AG09309 (cell line): ENCODE data around the gene TXNRD1.

ENCODE experiments used
- DNase-seq: peaks from one replicate; pipeline ENCODE4 v3.0.0-alpha.2; 2010; ENCODE audit warnings: low read depth
- H3K4me3 ChIP-seq: 2 replicates; pipeline ENCODE4 v1.5.1; 2011; ENCODE audit warnings: mild to moderate bottlenecking, low read depth, low read length, moderate library complexity; ENCODE audit not compliant: control insufficient read depth
- CTCF ChIP-seq: IDR thresholded peaks from 2 replicates; pipeline ENCODE4 v1.5.1; 2011; ENCODE audit warnings: mild to moderate bottlenecking, low read depth, low read length, inconsistent platforms; ENCODE audit not compliant: insufficient read depth, control insufficient read depth; ENCODE audit errors: missing control alignments

The TXNRD1 gene

GRCh38 chr12:104333692-104334255 lies 118.2 kb downstream of the TXNRD1 start:
- no peak for TF ChIP-seq CTCF
- H3K4me3 ChIP-seq, result no peak overlapping the region
- DNase-seq, result no peak

GRCh38 chr12:104334581-104334980 lies 119.0 kb downstream of the TXNRD1 start:
- no peak overlapping the region for H3K4me3 ChIP-seq
- no peak for TF ChIP-seq CTCF
- no peak for DNase-seq

DNA sequence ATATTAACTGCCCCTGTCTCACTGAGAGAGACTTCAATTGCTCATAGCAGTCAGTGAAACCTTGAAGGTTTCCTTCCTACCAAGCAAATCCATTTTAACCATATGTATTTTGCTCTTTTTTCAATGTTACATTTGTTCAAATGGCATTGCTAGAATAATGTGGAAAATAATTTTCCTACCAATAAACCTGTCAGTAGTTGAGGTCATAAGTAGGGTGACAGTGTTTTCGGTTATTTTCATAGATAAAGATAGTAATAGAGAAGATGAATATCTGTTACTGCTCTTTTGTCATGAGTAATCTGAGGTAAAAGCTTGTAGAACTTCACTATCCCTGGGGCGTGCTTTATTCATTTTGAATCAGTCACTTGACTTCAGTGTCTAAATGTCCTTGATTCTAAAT lies 120.5 kb downstream of the TXNRD1 start:
- no peak overlapping the region for H3K4me3 ChIP-seq
- no peak for DNase-seq
- no peak for TF ChIP-seq CTCF

- no peak for DNase-seq
- TF ChIP-seq CTCF, result no peak
- H3K4me3 ChIP-seq, result no peak overlapping the region
Measured at GRCh38 chr12:104337030-104337558, 121.5 kb downstream of the TXNRD1 start.

DNA sequence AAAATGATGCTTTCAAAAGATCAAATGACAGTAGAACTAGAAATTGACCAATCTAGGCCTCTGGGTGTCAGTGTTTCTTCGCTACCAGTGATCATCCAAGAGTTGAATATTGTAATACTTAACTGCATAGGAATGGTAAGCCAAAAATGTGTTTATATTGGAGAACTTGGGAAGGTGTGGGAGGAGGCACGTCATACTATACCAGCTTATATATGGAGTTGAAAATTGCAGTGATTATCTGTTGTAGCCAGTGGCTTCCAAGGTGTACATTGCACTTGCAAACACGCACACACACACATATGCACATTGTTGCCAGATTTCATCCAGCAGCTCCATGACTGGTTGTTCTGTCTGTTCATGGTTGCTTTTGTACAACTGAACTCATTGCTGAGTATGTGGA lies 124.1 kb downstream of the TXNRD1 start:
- no peak for TF ChIP-seq CTCF

DNA sequence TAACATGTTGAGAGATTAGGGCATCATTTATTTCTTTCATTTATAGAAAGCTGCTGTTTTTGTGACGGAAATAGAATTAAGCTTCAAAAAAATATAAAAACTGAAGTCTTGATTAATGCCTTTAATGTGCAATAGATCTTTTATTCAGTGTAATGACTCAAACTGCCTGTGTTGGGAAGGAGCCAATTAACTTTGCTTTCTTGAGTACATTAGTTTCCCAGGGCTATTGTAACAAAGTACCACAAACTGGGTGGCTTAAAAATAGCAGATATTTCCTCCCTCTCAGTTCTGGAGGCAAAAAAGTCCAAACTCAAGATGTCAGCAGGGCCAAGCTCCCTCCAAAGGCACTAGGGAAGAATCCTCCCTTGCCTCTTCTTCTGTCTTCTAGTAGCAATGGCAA lies 124.6 kb downstream of the TXNRD1 start:
- H3K4me3 ChIP-seq, result no peak overlapping the region
- DNase-seq, result no peak
- TF ChIP-seq CTCF, result no peak

More for the DNA sequence above, 124.1 kb downstream of the TXNRD1 start:
- no peak for DNase-seq
- H3K4me3 ChIP-seq, result no peak overlapping the region
